AG04449 (cell line): ENCODE results near the gene DNAJC25.
"Not testable (repeated sequence)": the region's sequence is repeated elsewhere in the genome, so short reads cannot be mapped to it uniquely, and the experiment has no call there.

Source experiments
- CTCF ChIA-PET: fragments of 350-600 bp; formaldehyde crosslinking; extraction: SDS; loops from one replicate; lab custom pipeline; 2021; ENCODE audit warnings: antibody characterized with exemption; lab: Yijun Ruan, JAX
- POLR2A ChIA-PET: fragments of 400-600, 350-600 bp; formaldehyde crosslinking; extraction: SDS; loops from one replicate; lab custom pipeline; 2020; ENCODE audit warnings: antibody characterized with exemption, inconsistent platforms; lab: Yijun Ruan, JAX
- DNase-seq: peaks from one replicate; pipeline ENCODE4 v3.0.0-alpha.2; 2010; ENCODE audit warnings: low read depth, low spot score
- H3K4me3 ChIP-seq: 2 replicates; pipeline ENCODE4 v1.5.1; 2011; ENCODE audit warnings: low read depth, mild to moderate bottlenecking, control low read depth, low read length
- TF ChIP-seq, protein P1 (sequence below): IDR thresholded peaks from one replicate; pipeline ENCODE4 v1.5.1; 2011; ENCODE audit warnings: mild to moderate bottlenecking, moderate library complexity, low read length, control low read depth, inconsistent platforms; ENCODE audit not compliant: insufficient read depth; ENCODE audit errors: missing control alignments

The DNAJC25 gene

DNA sequence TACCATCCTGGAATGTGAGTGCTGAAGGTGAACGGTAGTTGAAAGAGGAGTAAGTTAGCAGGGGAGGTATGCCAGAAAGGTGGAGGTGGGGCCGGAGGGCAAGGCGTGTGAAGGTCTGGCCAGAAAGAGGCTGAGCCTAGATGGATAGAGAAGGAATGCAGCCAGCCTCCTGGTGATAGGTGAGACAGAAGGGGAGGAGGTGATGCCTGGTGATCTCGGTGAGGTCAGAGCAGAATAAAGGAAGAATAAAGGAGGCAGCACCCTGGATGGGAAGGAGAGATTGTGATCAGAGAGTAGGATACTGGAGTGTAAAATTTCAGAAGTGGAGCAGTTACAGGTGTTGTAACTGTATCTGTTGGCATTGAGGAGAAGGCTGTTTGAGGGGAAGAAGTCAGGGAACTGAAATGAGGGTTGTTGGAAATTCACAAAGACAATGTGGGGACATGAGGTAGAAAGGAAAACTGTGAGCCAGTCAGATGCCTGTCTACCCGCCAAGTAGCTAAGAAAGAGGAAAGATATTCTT, 32.2 kb downstream of the DNAJC25 start:
- H3K4me3 ChIP-seq: no peak overlapping the region
- ChIA-PET CTCF (interaction anchor here (1.0 to 1.6 kb wide), 2 partner anchors 8 to 28 kb away, joined by 3 read pairs; no protein-coding TSS in a partner anchor), POLR2A (no interaction called here)
- TF ChIP-seq, protein P1, sequence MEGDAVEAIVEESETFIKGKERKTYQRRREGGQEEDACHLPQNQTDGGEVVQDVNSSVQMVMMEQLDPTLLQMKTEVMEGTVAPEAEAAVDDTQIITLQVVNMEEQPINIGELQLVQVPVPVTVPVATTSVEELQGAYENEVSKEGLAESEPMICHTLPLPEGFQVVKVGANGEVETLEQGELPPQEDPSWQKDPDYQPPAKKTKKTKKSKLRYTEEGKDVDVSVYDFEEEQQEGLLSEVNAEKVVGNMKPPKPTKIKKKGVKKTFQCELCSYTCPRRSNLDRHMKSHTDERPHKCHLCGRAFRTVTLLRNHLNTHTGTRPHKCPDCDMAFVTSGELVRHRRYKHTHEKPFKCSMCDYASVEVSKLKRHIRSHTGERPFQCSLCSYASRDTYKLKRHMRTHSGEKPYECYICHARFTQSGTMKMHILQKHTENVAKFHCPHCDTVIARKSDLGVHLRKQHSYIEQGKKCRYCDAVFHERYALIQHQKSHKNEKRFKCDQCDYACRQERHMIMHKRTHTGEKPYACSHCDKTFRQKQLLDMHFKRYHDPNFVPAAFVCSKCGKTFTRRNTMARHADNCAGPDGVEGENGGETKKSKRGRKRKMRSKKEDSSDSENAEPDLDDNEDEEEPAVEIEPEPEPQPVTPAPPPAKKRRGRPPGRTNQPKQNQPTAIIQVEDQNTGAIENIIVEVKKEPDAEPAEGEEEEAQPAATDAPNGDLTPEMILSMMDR: no peak
- no peak for DNase-seq

DNA sequence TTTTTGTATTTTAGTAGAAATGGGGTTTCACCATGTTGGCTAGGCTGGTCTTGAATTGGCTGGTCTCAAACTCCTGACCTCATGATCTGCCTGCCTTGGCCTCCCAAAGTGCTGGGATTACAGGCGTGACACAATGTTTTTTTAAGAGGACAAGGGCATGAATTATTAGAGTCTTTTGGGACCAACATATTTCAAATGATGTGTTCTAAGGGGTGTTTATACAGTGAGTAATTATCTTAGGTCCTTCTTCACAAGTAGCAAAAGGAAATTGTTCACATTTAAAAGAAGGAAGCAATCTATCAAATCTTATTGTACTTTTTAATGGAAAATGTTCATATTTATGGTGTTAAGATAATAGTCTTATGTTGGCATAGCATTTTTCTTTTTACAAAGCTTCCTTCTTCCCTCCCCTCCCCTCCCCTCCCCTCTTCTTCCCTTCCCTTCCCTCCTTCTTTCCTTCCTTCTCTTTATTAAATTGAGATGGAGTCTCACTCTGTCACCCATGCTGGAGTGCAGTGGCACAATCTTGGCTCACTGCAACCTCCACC, 37.0 kb downstream of the DNAJC25 start:
- ChIA-PET CTCF (no interaction called here), POLR2A (interaction anchor here (1.0 kb wide), 1 partner anchor 20 kb away, joined by 3 read pairs; no protein-coding TSS in a partner anchor)
- no peak for DNase-seq
- TF ChIP-seq, protein P1: no peak
- H3K4me3 ChIP-seq: no peak overlapping the region

- POLR2A ChIA-PET, DNase-seq, H3K4me3 ChIP-seq, CTCF ChIA-PET: not testable (repeated sequence)
Measured at GRCh38 chr9:111668601-111669000, 37.5 kb downstream of the DNAJC25 start.

DNA sequence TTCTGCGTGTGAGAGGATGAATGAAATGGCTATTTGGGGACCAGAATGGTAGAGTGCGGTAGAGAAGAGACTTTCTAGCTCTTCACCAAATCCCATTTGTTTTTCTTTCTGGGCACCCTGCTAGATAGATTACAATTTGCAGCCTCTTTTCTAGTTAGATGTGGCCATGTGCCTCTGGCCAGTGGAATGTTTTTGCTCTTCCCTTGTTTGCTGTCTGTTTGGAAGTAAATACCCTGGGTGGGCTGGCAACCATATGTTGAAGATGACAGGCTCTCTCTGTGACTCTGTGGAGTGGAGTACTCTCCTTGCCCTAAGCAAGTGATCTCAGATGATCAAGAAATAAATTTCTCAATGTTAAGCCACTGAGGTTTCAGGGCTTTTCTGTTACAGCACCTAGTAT, 43.2 kb downstream of the DNAJC25 start:
- TF ChIP-seq, protein P1: no peak
- CTCF ChIA-PET: interaction anchor here (0.8 to 1.3 kb wide), 3 partner anchors 11 to 27 kb away, joined by 4 read pairs; no protein-coding TSS in a partner anchor
- DNase-seq: no peak
- no peak overlapping the region for H3K4me3 ChIP-seq
- POLR2A ChIA-PET: interaction anchor here (0.7 to 0.9 kb wide), 2 partner anchors 8 to 13 kb away, joined by 3 read pairs; partner anchors contain the start of gene GNG10

DNA sequence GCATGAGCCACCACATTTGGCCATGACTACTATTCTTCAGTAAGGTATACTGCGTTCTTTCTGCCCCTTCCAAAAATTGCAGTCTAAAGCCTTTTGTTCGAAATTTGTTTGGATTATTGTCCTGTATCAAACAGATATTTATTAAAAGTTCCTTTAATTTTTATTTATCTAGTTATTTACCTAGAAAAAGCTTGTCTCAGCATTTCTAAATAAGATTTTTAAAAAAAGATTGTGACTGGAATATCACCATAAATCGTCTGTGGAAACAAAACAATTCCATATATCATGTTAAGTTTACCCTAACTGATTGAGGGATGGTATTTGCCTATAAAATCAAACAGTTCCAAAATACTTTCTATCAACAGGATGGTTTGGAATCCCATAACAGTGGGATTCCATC, 45.0 kb downstream of the DNAJC25 start:
- CTCF ChIA-PET: interaction anchor here (2.6 kb wide), 1 partner anchor 16 kb away, joined by 12 read pairs; no protein-coding TSS in a partner anchor
- POLR2A ChIA-PET: no interaction called here
- no peak for DNase-seq

GRCh38 chr9:111678293-111678692, 47.2 kb downstream of the DNAJC25 start:
- TF ChIP-seq, protein P1: no peak
- POLR2A ChIA-PET: interaction anchor here (0.6 kb wide), 1 partner anchor 601 kb away, joined by 3 read pairs; no protein-coding TSS in a partner anchor
- CTCF ChIA-PET: interaction anchor here (0.6 to 1.1 kb wide), 2 partner anchors 11 to 80 kb away, joined by 3 to 4 read pairs; no protein-coding TSS in a partner anchor
- no peak overlapping the region for H3K4me3 ChIP-seq
- no peak for DNase-seq

More for the DNA sequence above, 45.0 kb downstream of the DNAJC25 start:
- TF ChIP-seq, protein P1: no peak
- H3K4me3 ChIP-seq: no peak overlapping the region
